HepG2 (cell line): ENCODE results near the gene CKLF. TPM values are rescaled to one million over a fixed set of nuclear protein-coding genes. Genes with fewer than 3 reads are reported as not detected.
A peak's percentile ranks its signal among the peaks of the same experiment; 100 is the strongest.

ENCODE experiments used
- ATAC-seq: fragments of 200-7000 bp; cut with Tn5 transposase; 3 replicates; pipeline ENCODE4 v1.9.1; 2020; ENCODE audit warnings: mild to moderate bottlenecking, moderate library complexity
- BruUV-seq: library from RNA; stranded (reverse); fragments of 400-500 nt; replicated peaks from 2 replicates; lab custom pipeline; 2021; lab: Mats Ljungman, UMichigan
- CTCF ChIA-PET: fragments of 300-600 bp; formaldehyde crosslinking; extraction: SDS; loops from one replicate; lab custom pipeline; 2021; ENCODE audit warnings: low total read pairs, inconsistent platforms, low intra/inter-chr PET ratio; lab: Yijun Ruan, JAX
- POLR2A ChIA-PET: fragments of 350-600 bp; sonication (Branson Sonifier 250); formaldehyde crosslinking; loops from one replicate; lab custom pipeline; 2020; ENCODE audit warnings: antibody characterized with exemption, inconsistent platforms; lab: Yijun Ruan, JAX
- DNase-seq: peaks from one replicate; pipeline ENCODE4 v3.0.0-alpha.2; 2015; ENCODE audit warnings: low spot score
- FAIRE-seq: peaks from 3 replicates; lab custom pipeline; 2011; peaks lifted over from hg19 to GRCh38; lab: Jason Lieb, UNC
- H2AFZ ChIP-seq: one replicate; pipeline ENCODE4 v1.6.1; 2011; ENCODE audit warnings: low read length, inconsistent platforms
- H3K27ac ChIP-seq: fragments of 300-600 bp; 3 replicates; pipeline ENCODE4 v1.8.0; 2011; ENCODE audit warnings: mixed run types, mild to moderate bottlenecking, mixed read lengths, low read length, inconsistent platforms; ENCODE audit not compliant: insufficient read depth; ENCODE audit errors: extremely low read length
- H3K27me3 ChIP-seq, 2 experiments: fragments of 200-600 bp in 1 of 2; 2 replicates in 1 of 2; 3 replicates in 1 of 2; pipeline versions ENCODE4 v1.6.0 to v1.8.0; 2011; ENCODE audit warnings: low read length in 2 of 2, mild to moderate bottlenecking in 2 of 2, moderate library complexity in 2 of 2, inconsistent platforms in 1 of 2; ENCODE audit not compliant: insufficient read depth in 2 of 2, control insufficient read depth in 1 of 2
- H3K36me3 ChIP-seq, 2 experiments: fragments of 200-600 bp in 1 of 2; replicated peaks in 1 of 2; 2 replicates in 1 of 2; 3 replicates in 1 of 2; pipeline versions ENCODE4 v1.5.1 to v1.8.0; 2011; ENCODE audit warnings: low read length in 2 of 2, inconsistent platforms in 1 of 2; ENCODE audit not compliant: insufficient read depth in 2 of 2, control insufficient read depth in 1 of 2
- H3K4me1 ChIP-seq: 2 replicates; pipeline ENCODE4 v1.5.1; 2012; ENCODE audit warnings: low read length, inconsistent platforms; ENCODE audit not compliant: insufficient read depth
- H3K4me2 ChIP-seq: 2 replicates; pipeline ENCODE4 v1.6.0; 2011; ENCODE audit warnings: low read depth, low read length, inconsistent platforms
- H3K4me3 ChIP-seq, 3 experiments: fragments of 200-600 bp in 1 of 3; sonication (generic), shearing (Covaris generic) in 1 of 3; replicated peaks in 1 of 3; 2 replicates each; pipeline ENCODE4 v1.5.1; 2011 to 2016; ENCODE audit warnings: low read length in 3 of 3, inconsistent platforms in 2 of 3, low read depth in 2 of 3, mild to moderate bottlenecking in 2 of 3, control low read depth in 1 of 3, mixed read lengths in 1 of 3; ENCODE audit not compliant: insufficient read depth in 1 of 3
- H3K79me2 ChIP-seq: one replicate; pipeline ENCODE4 v1.6.1; 2011; ENCODE audit warnings: low read length, inconsistent platforms; ENCODE audit not compliant: insufficient read depth
- H3K9ac ChIP-seq: 2 replicates; pipeline ENCODE4 v1.6.0; 2011; ENCODE audit warnings: mild to moderate bottlenecking, low read depth, low read length, inconsistent platforms; ENCODE audit not compliant: insufficient read depth
- H3K9me3 ChIP-seq: 2 replicates; pipeline ENCODE4 v1.5.1; 2012; ENCODE audit warnings: mild to moderate bottlenecking, low read length
- H4K20me1 ChIP-seq: 2 replicates; pipeline ENCODE4 v1.6.0; 2011; ENCODE audit warnings: inconsistent platforms, mild to moderate bottlenecking, low read length, moderate library complexity; ENCODE audit not compliant: insufficient read depth
- ELF4 ChIP-seq: sonication (generic); formaldehyde crosslinking; IDR thresholded peaks from 2 replicates; pipeline ENCODE4 v1.5.0; 2020; ENCODE audit warnings: missing genetic modification reagents, mild to moderate bottlenecking, moderate library complexity, borderline replicate concordance
- GABPA ChIP-seq, 2 experiments: IDR thresholded peaks; 2 replicates each; pipeline ENCODE4 v1.6.1; 2011 to 2016; ENCODE audit warnings: low read depth in 2 of 2, low read length in 1 of 2, missing biosample characterization in 1 of 2, missing genetic modification characterization in 1 of 2
- MAFK ChIP-seq, 2 experiments: IDR thresholded peaks in 1 of 2; conservative IDR thresholded peaks in 1 of 2; 2 replicates each; pipeline ENCODE4 v1.6.1; 2011; ENCODE audit warnings: improper control_type of control experiment in 2 of 2, low read length in 2 of 2
- REL ChIP-seq: sonication (generic); formaldehyde crosslinking; conservative IDR thresholded peaks from 2 replicates; pipeline ENCODE4 v1.8.0; 2022; ENCODE audit warnings: mild to moderate bottlenecking, missing genetic modification reagents, moderate library complexity
- SRSF1 ChIP-seq: fragments of 200-400 bp; formaldehyde crosslinking; optimal IDR thresholded peaks from 2 replicates; pipeline ENCODE3; 2017; ENCODE audit warnings: mild to moderate bottlenecking, low read depth, low read length, moderate library complexity
- WGBS: methylation state at CpG from one replicate; pipeline ENCODE4 v1.1.6; 2017; ENCODE audit warnings: low lambda C conversion rate; 5-methylcytosine and 5-hydroxymethylcytosine counted together
- in situ Hi-C: cut with HindIII; loops from 2 replicates; pipeline ENCODE4 v1.10.0; 2017; ENCODE audit warnings: low pct_unique_long_range_greater_than_20kb; ENCODE audit not compliant: extremely low pct_ligation_motif_present
- intact Hi-C: fragments of 100-400 bp; cut with micrococcal nuclease; formaldehyde crosslinking; loops from one replicate; pipeline ENCODE4 v1.10.0; 2022; ENCODE audit not compliant: unreplicated experiment
- polyA plus RNA-seq, 8 experiments: library from polyadenylated mRNA; depleted of rRNA in 3 of 8; stranded (reverse) in 7 of 8; unstranded in 1 of 8; fragments of >200 nt; fragmentation: Illumina TruSeq in 4 of 8; extraction: Trizol in 4 of 8; gene quantifications; 2 replicates each; pipeline versions ENCODE4 v1.2.1 to v1.2.3, GENCODE V29; 2011 to 2016; ENCODE audit warnings: low read depth in 4 of 8, missing spikeins in 1 of 8, mixed read lengths in 1 of 8; ENCODE audit not compliant: insufficient read depth in 1 of 8
- total RNA-seq, 5 experiments: library from RNA; depleted of rRNA; stranded (reverse); fragments of >200 nt; fragmentation: Illumina TruSeq; extraction: Trizol; gene quantifications; 2 replicates each; pipeline ENCODE4 v1.2.3, GENCODE V29; 2016; ENCODE audit warnings: low read depth in 1 of 5
- TF ChIP-seq, protein P1 (sequence below), 2 experiments: sonication (generic) in 1 of 2; formaldehyde crosslinking in 1 of 2; IDR thresholded peaks; 2 replicates each; pipeline versions ENCODE4 v1.6.1 to v1.9.0; 2014 to 2022; ENCODE audit warnings: antibody characterized with exemption in 1 of 2, borderline replicate concordance in 1 of 2, inconsistent platforms in 1 of 2, low read depth in 1 of 2, missing genetic modification reagents in 1 of 2

Gene CKLF
- total and polyA plus RNA-seq, 2 of the 13 experiments (the other 11 are each of a cell fraction or from before 2014, with no cell fraction given) = 120 to 167 TPM

DNA sequence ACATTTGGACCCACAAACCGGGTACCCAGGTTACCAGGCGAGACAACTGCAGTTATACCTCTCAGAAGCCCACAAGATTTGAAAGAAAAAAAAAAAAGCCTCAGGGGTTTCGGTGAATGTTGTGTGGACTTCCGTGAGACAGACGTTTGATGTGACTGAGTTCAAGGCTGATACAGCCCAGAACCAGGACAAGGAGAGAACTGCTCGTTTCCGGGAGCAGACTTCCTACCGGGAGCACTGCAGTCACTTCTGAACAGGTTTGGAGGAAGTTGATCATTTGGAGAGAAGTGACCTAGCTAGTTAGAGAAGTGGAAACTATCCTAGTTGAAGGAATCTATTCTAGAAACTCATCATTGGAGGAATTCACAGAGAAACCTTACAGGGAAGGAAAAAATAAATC is 847 bp downstream of the CKLF start (continued):
- TF ChIP-seq, protein P1, sequence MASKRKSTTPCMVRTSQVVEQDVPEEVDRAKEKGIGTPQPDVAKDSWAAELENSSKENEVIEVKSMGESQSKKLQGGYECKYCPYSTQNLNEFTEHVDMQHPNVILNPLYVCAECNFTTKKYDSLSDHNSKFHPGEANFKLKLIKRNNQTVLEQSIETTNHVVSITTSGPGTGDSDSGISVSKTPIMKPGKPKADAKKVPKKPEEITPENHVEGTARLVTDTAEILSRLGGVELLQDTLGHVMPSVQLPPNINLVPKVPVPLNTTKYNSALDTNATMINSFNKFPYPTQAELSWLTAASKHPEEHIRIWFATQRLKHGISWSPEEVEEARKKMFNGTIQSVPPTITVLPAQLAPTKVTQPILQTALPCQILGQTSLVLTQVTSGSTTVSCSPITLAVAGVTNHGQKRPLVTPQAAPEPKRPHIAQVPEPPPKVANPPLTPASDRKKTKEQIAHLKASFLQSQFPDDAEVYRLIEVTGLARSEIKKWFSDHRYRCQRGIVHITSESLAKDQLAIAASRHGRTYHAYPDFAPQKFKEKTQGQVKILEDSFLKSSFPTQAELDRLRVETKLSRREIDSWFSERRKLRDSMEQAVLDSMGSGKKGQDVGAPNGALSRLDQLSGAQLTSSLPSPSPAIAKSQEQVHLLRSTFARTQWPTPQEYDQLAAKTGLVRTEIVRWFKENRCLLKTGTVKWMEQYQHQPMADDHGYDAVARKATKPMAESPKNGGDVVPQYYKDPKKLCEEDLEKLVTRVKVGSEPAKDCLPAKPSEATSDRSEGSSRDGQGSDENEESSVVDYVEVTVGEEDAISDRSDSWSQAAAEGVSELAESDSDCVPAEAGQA (IDR thresholded peaks at IDR 0.05; ENCODE audit: low read depth) = no peak
- TF ChIP-seq, protein P1 (CRISPR knock-in tag; IDR thresholded peaks at IDR 0.05; ENCODE audit: borderline replicate concordance) = no peak
- TF ChIP-seq GABPA (IDR thresholded peaks at IDR 0.05; ENCODE audit: low read depth, low read length) (no peak), GABPA (CRISPR knock-in tag; IDR thresholded peaks at IDR 0.05; ENCODE audit: low read depth) (peak; percentile 77)

DNA sequence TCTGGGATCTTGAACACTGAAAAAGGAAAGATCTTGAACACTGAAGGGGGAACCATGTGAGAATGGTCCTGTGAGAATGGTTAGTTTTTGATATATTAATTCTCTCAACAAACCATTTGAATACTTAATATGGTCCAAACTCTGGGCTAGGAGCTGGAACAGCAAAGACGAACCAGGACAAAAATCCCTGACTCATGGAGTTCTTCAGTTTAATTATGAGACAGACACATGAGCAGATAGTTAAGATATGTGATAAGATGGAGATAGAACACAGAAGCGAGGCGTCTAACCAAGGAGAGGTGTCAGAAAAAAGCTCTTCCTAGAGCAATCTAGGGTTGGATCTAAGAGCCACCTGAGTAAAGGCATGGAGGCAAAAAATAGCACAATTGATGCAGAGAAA is 1.6 kb downstream of the CKLF start:
- no peaks in the 10 kb centered on the region for H4K20me1 ChIP-seq
- ChIA-PET CTCF (no interaction called here), POLR2A (no interaction called here)
- WGBS = 96% methylated on average over 3 of the region's 3 CpGs
- H3K4me3 ChIP-seq = peak overlapping the region in 1 of 3 experiments; percentile 79; a peak in 1 of 6 replicates
- peaks cover 75% of the 10 kb centered on the region for H3K4me1 ChIP-seq
- ATAC-seq = no peak
- FAIRE-seq = no peak
- no peak for DNase-seq
- H3K27me3 ChIP-seq = no peaks in the 10 kb centered on the region
- intact Hi-C loops (no loop called here), in situ Hi-C loops (no loop called here)
- no peaks in the 10 kb centered on the region for H3K9me3 ChIP-seq
- no peak for TF ChIP-seq ELF4 (CRISPR knock-in tag)
- no peak for TF ChIP-seq REL (CRISPR knock-in tag)
- no peak for TF ChIP-seq SRSF1
- peak in 1 of 2 experiments; percentile 32; a peak in 2 of 4 replicates for TF ChIP-seq MAFK (conservative IDR thresholded peaks at IDR 0.05 in 1 of 2, IDR thresholded peaks at IDR 0.05 in 1 of 2; ENCODE audit: low read length in 2 of 2)
- H3K9ac ChIP-seq = peak overlapping the region; percentile 85; the same call in 1 of the 2 replicates
- BruUV-seq = no TSS peak
- H3K27ac ChIP-seq = no peak overlapping the region
- peak overlapping the region; percentile 94 for H3K4me2 ChIP-seq
- H2AFZ ChIP-seq = no peak overlapping the region
- H3K36me3 ChIP-seq = peaks cover 0 to 14% of the 10 kb centered on the region in 2 experiments; a peak in 3 of 5 replicates
- peaks cover 24% of the 10 kb centered on the region for H3K79me2 ChIP-seq
